ENCODE results near the gene ANKAR.

DNA sequence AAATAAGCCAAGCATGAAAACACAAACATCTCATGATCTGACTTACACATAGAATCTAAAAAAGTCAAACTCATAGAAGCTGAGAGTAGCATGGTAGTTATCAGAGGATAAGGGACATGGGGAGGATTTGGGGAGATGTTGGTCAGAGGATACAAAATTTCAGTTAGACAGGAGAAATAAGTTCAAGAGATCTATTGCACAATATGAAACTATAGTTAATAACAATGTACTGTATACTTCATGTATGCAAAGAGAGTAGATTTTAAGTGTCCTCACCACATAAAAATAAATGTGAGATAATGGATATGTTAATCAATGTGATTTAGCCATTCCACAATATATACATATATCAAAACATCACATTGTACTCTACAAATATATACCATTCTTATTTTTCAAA lies 23.2 kb upstream of the ANKAR start:
- TF ChIP-seq, protein P1, sequence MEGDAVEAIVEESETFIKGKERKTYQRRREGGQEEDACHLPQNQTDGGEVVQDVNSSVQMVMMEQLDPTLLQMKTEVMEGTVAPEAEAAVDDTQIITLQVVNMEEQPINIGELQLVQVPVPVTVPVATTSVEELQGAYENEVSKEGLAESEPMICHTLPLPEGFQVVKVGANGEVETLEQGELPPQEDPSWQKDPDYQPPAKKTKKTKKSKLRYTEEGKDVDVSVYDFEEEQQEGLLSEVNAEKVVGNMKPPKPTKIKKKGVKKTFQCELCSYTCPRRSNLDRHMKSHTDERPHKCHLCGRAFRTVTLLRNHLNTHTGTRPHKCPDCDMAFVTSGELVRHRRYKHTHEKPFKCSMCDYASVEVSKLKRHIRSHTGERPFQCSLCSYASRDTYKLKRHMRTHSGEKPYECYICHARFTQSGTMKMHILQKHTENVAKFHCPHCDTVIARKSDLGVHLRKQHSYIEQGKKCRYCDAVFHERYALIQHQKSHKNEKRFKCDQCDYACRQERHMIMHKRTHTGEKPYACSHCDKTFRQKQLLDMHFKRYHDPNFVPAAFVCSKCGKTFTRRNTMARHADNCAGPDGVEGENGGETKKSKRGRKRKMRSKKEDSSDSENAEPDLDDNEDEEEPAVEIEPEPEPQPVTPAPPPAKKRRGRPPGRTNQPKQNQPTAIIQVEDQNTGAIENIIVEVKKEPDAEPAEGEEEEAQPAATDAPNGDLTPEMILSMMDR (conservative IDR thresholded peaks at IDR 0.05; ENCODE audit: low read depth, low read length): no peak
- TF ChIP-seq EZH2 (IDR thresholded peaks at IDR 0.05; ENCODE audit: borderline replicate concordance, low read depth, low read length, poor library complexity, severe bottlenecking): no peak
